AG09309 (cell line): Measurements from ENCODE around the gene TRIM7.

Experiments used
- DNase-seq: peaks from one replicate; pipeline ENCODE4 v3.0.0-alpha.2; 2010; ENCODE audit warnings: low read depth
- H3K4me3 ChIP-seq: 2 replicates; pipeline ENCODE4 v1.5.1; 2011; ENCODE audit warnings: mild to moderate bottlenecking, low read depth, low read length, moderate library complexity; ENCODE audit not compliant: control insufficient read depth
- CTCF ChIP-seq: IDR thresholded peaks from 2 replicates; pipeline ENCODE4 v1.5.1; 2011; ENCODE audit warnings: mild to moderate bottlenecking, low read depth, low read length, inconsistent platforms; ENCODE audit not compliant: insufficient read depth, control insufficient read depth; ENCODE audit errors: missing control alignments

TRIM7 gene

GRCh38 chr5:181223058-181223728, 18.2 kb upstream of the TRIM7 start, which contains the start of gene TRIM41:
TRIM41 (plus strand) TSS chr5:181223281; CDS start chr5:181224000, 719 bp downstream.
- peak; percentile 93 for DNase-seq
- peak; percentile 18 for TF ChIP-seq CTCF
- peak within 1 kb of the TSS; percentile 93 for H3K4me3 ChIP-seq

- no peak for DNase-seq
- H3K4me3 ChIP-seq = peak overlapping the region; percentile 93
- TF ChIP-seq CTCF = no peak
These were observed 17.6 kb upstream of the TRIM7 start for GRCh38 chr5:181222630-181223057.

- no peak for TF ChIP-seq CTCF
- DNase-seq = peak; percentile 85
- H3K4me3 ChIP-seq = peak overlapping the region; percentile 93
These were observed 17.0 kb upstream of the TRIM7 start for GRCh38 chr5:181221792-181222629.

GRCh38 chr5:181221105-181221791, 16.3 kb upstream of the TRIM7 start:
- no peak for TF ChIP-seq CTCF
- DNase-seq = no peak
- no peak overlapping the region for H3K4me3 ChIP-seq

- H3K4me3 ChIP-seq = no peak overlapping the region
- TF ChIP-seq CTCF = no peak
- no peak for DNase-seq
These were observed 15.2 kb upstream of the TRIM7 start for GRCh38 chr5:181220178-181220515.
